ENCODE data around the gene FGGY. TPM values are rescaled to one million over a fixed set of nuclear protein-coding genes. Genes with fewer than 3 reads are reported as not detected.

FGGY gene
- total RNA-seq, 2 experiments from 2014 or later: 11.9 to 13.6 TPM

- Mint-ChIP-seq H3K36me3 (ENCODE audit: low read depth) (peaks cover 21% of the 10 kb centered on the region), H3K9me3 (peaks cover 11% of the 10 kb centered on the region), H3K27me3 (no peaks in the 10 kb centered on the region), H3K4me1 (ENCODE audit: low read depth) (peaks cover 4% of the 10 kb centered on the region), H3K4me3 (no peak overlapping the region), H3K27ac (no peak overlapping the region)
- POLR2A ChIA-PET: no interaction called here
- CTCF ChIA-PET: no interaction called here
- ATAC-seq (no peak), DNase-seq (no peak)
- TF ChIP-seq, protein P1, sequence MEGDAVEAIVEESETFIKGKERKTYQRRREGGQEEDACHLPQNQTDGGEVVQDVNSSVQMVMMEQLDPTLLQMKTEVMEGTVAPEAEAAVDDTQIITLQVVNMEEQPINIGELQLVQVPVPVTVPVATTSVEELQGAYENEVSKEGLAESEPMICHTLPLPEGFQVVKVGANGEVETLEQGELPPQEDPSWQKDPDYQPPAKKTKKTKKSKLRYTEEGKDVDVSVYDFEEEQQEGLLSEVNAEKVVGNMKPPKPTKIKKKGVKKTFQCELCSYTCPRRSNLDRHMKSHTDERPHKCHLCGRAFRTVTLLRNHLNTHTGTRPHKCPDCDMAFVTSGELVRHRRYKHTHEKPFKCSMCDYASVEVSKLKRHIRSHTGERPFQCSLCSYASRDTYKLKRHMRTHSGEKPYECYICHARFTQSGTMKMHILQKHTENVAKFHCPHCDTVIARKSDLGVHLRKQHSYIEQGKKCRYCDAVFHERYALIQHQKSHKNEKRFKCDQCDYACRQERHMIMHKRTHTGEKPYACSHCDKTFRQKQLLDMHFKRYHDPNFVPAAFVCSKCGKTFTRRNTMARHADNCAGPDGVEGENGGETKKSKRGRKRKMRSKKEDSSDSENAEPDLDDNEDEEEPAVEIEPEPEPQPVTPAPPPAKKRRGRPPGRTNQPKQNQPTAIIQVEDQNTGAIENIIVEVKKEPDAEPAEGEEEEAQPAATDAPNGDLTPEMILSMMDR (IDR thresholded peaks at IDR 0.05): no peak
- intact Hi-C loops (cut with micrococcal nuclease): no loop called here
These were observed 78.7 kb downstream of the FGGY start for GRCh38 chr1:59375321-59376220.

GRCh38 chr1:59377350-59377904, 80.5 kb downstream of the FGGY start:
- CTCF ChIA-PET: no interaction called here
- peak; percentile 34 for ATAC-seq
- POLR2A ChIA-PET: no interaction called here
- TF ChIP-seq, protein P1 (IDR thresholded peaks at IDR 0.05): no peak
- Mint-ChIP-seq H3K27ac (no peak overlapping the region), H3K9me3 (peaks cover 11% of the 10 kb centered on the region), H3K4me3 (no peak overlapping the region), H3K4me1 (ENCODE audit: low read depth) (peaks cover 4% of the 10 kb centered on the region), H3K27me3 (no peaks in the 10 kb centered on the region), H3K36me3 (ENCODE audit: low read depth) (peaks cover 24% of the 10 kb centered on the region)
- DNase-seq: no peak
- intact Hi-C loops (cut with micrococcal nuclease): no loop called here

GRCh38 chr1:59378621-59379370, 81.9 kb downstream of the FGGY start:
- H3K27me3 Mint-ChIP-seq: no peaks in the 10 kb centered on the region
- H3K4me1 Mint-ChIP-seq (ENCODE audit: low read depth): peaks cover 4% of the 10 kb centered on the region
- H3K36me3 Mint-ChIP-seq (ENCODE audit: low read depth): peaks cover 24% of the 10 kb centered on the region
- intact Hi-C loops (cut with micrococcal nuclease): no loop called here
- POLR2A ChIA-PET: no interaction called here
- CTCF ChIA-PET: no interaction called here
- TF ChIP-seq, protein P1 (IDR thresholded peaks at IDR 0.05): no peak
- H3K27ac Mint-ChIP-seq: no peak overlapping the region
- peaks cover 11% of the 10 kb centered on the region for H3K9me3 Mint-ChIP-seq
- H3K4me3 Mint-ChIP-seq: no peak overlapping the region
- no peak for DNase-seq
- no peak for ATAC-seq

DNA sequence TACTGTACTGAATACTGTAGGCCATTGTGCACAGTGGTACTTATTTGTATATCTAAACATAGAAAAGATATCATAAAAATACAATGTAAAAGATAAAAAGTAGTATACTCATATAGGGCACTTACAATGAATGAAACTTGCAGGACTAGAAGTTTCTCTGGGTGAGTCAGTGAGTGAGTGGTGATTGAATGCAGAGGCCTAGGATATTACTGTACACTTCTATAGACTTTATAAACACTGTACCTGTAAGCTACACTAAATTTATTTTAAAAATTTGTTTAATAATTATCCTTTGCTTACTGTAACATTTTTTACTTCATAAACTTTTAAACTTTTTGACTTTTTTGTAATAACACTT, 82.5 kb downstream of the FGGY start:
- DNase-seq (no peak), ATAC-seq (no peak)
- Mint-ChIP-seq H3K4me1 (ENCODE audit: low read depth) (peaks cover 7% of the 10 kb centered on the region), H3K27me3 (no peaks in the 10 kb centered on the region), H3K27ac (no peak overlapping the region), H3K4me3 (no peak overlapping the region), H3K36me3 (ENCODE audit: low read depth) (peaks cover 26% of the 10 kb centered on the region), H3K9me3 (peaks cover 11% of the 10 kb centered on the region)
- intact Hi-C loops (cut with micrococcal nuclease): no loop called here
- ChIA-PET CTCF (no interaction called here), POLR2A (no interaction called here)
- TF ChIP-seq, protein P1 (IDR thresholded peaks at IDR 0.05): no peak

GRCh38 chr1:59383963-59384362, 87.1 kb downstream of the FGGY start:
- ATAC-seq (no peak), DNase-seq (no peak)

More at GRCh38 chr1:59383963-59384362, 87.1 kb downstream of the FGGY start:
- no peaks in the 10 kb centered on the region for H3K27me3 Mint-ChIP-seq
- ChIA-PET POLR2A (no interaction called here), CTCF (interaction anchor here (1.4 kb wide), 1 partner anchor 11 kb away, joined by 3 read pairs; no protein-coding TSS in a partner anchor)
- no peak overlapping the region for H3K27ac Mint-ChIP-seq
- no peak overlapping the region for H3K4me3 Mint-ChIP-seq
- intact Hi-C loops (cut with micrococcal nuclease): no loop called here
- peaks cover 14% of the 10 kb centered on the region for H3K36me3 Mint-ChIP-seq (ENCODE audit: low read depth)
- no peaks in the 10 kb centered on the region for H3K9me3 Mint-ChIP-seq
- TF ChIP-seq, protein P1 (IDR thresholded peaks at IDR 0.05): no peak
- H3K4me1 Mint-ChIP-seq (ENCODE audit: low read depth): peaks cover 4% of the 10 kb centered on the region
